SK-N-MC (cell line): ENCODE results near the gene NMNAT1.
"Not testable (repeated sequence)": the region's sequence is repeated elsewhere in the genome, so short reads cannot be mapped to it uniquely, and the experiment has no call there.

Source experiments
- EZH2 ChIP-seq: fragments of 200-600 bp; sonication (generic); IDR thresholded peaks from one replicate; pipeline ENCODE4 v1.6.1; 2017; ENCODE audit warnings: antibody characterized with exemption
- FOXP2 ChIP-seq: optimal IDR thresholded peaks from 2 replicates; pipeline ENCODE3; 2011; ENCODE audit warnings: mild to moderate bottlenecking, moderate library complexity; ENCODE audit not compliant: insufficient read depth; ENCODE audit errors: extremely low read length, control extremely low read depth

GRCh38 chr1:10028956-10029500, 85.8 kb downstream of the NMNAT1 start:
- not testable (repeated sequence) for TF ChIP-seq EZH2, FOXP2
